HG03342 (cell line): Measurements from ENCODE around the gene HMOX1.
"Not testable (repeated sequence)": the region's sequence is repeated elsewhere in the genome, so short reads cannot be mapped to it uniquely, and the experiment has no call there.

Experiments used
- ATAC-seq: cut with Tn5 transposase; IDR thresholded peaks from one replicate; pipeline ENCODE4 v1.9.1; 2021; ENCODE audit warnings: mild to moderate bottlenecking, moderate library complexity; ENCODE audit not compliant: unreplicated experiment

The HMOX1 gene

DNA sequence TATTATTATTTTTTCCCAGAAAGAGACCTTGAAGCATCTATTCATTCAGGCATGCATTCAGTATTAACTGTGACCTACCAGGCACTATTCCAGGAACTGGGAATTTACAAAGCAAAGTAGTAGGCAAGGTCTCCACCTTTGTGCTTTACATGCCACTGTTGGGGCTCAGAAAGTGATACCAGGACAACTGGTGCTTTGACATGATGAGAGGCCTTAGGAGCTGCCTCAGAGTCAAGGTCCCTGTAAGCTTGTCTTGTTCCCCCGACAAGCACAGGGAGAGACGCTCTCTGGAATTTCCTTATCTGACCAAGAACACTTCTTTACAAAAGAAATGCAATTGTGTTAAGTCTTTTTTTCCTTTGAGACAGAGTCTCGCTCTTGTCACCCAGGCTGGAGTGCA, 2.3 kb upstream of the HMOX1 start:
- no peak for ATAC-seq

DNA sequence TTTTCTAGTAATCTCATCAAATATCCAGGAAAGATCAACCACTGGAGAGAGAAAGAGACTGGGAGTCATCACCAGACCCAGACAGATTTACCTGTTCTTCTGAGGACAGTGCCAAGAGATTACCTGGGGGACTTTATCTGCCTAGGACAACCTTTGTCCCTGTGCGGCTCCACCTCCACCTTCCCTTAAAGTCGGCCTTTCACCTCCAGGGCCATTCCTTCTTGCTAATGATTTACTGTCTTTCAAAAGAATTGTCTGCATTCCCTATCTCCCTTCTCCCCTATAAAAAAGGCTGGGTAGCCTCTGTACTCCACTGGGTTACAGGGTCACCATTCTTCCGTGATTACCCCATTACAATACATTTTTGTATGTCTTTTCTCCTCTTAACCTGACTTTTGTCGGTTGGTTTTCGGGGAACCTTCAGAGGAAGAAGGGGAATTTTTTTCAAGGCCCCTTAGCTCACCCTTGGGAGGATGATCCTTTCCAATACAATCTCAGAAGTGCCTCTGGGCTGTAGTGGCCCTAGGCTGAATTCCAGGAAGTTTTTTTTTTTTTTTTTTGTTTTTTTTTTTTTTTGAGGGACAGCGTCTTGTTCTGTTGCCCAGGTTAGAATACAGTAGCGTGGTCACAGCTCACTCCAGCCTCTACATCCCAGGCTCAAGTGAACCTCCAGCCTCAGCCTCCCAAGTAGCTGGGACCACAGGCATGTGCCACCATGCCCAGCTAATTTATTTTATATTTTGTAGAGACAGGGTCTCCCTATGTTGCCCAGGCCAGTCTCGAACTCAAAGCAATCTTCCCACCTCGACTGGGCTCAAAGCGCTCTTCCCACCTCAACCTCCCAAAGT, 1.5 kb upstream of the HMOX1 start:
- ATAC-seq: no peak

DNA sequence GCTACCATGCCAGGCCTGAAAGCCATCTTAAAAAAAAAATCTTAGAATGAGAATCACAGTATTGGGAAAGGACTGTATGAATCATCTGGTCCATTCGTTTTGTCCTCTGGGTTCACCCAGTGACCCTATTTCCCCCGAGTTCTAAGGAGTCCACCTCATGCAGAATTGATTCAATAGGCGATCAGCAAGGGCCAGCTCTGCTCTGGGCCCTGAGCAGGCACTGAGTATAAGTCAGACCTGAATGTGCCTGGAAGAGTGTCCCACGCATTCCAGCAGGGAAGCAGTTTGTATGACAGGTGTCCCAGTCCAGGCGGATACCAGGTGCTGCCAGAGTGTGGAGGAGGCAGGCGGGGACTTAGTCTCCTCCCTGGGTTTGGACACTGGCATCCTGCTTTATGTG, 883 bp upstream of the HMOX1 start:
- no peak for ATAC-seq

DNA sequence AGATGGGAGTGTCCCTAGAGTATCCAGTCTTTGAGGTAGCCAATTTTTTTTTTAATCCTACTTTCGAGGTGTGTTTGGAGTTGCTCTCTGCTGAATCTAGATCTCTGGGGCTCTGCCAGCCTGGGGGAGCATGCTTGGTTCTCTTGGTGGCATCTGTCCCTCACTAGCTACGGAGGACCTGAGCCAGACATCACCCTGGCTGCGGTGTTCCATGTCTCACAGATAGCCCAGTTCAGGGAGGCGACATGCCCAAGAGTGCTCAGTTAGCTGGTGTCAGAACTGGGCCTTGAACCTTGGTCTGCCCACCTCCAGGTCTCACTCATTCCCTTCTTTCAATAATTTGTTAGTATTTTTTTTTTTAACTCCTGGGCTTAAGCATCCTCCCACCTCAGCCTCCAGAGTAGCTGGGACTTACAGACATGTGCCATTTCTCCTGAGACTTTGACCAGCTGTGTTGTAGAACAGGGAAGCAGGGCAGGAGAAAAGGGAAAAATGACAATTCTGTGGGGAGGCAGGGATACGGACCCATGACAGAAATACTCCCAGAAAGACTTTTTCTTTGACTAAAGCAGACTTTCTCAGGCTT, 621 bp downstream of the HMOX1 start:
- no peak for ATAC-seq

DNA sequence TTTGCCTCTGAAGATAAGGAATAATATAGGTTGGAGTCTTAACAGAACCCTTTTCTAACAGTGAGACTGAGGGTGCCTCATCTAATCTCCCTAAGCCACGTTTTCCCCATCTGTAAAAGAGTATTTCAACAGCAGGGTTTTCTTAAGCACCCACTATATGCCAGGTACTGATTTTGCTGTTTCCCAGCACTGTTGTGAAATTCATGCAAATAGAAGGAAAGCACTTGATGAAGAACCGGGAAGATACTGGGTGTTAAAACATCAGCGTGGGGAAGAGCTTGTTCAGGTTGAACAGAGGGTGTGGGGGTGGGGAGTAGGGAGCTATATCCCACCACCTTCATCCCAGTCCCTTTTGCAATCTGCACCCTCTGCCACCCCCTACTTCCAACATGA, 2.8 kb downstream of the HMOX1 start:
- no peak for ATAC-seq

DNA sequence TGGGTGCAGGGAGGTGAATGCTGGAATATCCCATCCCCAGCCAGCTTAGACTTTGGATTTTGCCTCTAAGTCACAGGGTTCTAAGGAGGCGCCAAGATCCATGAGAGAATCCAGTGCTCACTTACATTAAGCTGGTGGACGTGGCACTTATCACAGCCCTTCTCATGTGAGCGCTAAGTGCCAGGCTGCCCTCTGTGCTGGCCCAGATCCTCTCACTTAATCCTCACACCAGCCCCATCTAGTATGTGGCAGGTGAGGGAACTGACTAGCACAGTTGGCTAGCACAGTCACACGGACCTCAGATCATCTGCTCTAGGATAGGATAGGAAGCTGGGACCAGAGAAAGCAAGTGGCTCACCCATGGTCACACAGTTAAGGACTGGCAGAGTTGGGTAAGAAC, 3.6 kb downstream of the HMOX1 start:
- ATAC-seq: no peak

DNA sequence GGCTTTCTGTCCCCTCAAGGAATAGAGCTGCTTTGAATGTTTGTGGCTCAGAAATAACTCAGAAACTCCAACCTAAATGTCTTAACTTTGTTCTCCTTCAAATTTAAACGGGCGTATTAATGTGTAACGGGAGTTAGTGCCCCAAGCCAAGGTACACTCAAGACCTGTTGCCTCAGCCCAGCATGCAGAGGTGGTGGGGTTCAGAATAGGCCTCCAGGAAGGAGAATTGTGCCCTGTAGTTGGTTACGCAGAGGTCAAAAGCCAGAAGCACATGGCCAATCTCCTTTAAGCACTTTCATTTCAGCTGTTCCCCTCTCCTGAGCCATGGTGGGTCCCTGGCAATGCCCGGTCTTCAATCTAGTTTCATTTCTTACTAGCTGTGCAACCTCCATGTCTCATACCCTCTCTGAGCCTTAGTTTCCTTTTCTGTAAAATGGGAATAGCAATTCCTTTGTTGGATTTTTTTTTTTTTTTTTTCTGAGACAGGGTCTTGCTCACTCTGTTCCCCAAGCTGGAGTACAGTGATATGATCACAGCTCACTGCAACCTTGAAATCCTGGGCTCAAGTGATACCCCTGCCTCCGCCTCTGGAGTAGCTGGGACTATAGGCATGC, 4.2 kb downstream of the HMOX1 start:
- ATAC-seq: no peak

DNA sequence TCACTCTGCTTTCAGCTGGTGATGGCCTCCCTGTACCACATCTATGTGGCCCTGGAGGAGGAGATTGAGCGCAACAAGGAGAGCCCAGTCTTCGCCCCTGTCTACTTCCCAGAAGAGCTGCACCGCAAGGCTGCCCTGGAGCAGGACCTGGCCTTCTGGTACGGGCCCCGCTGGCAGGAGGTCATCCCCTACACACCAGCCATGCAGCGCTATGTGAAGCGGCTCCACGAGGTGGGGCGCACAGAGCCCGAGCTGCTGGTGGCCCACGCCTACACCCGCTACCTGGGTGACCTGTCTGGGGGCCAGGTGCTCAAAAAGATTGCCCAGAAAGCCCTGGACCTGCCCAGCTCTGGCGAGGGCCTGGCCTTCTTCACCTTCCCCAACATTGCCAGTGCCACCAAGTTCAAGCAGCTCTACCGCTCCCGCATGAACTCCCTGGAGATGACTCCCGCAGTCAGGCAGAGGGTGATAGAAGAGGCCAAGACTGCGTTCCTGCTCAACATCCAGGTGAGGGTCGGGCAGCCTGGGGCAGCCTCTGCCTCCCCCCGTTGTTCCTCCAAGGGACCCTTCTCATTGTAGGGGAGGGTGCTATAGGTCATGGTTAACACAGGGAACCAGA, 5.9 kb downstream of the HMOX1 start:
- no peak for ATAC-seq

DNA sequence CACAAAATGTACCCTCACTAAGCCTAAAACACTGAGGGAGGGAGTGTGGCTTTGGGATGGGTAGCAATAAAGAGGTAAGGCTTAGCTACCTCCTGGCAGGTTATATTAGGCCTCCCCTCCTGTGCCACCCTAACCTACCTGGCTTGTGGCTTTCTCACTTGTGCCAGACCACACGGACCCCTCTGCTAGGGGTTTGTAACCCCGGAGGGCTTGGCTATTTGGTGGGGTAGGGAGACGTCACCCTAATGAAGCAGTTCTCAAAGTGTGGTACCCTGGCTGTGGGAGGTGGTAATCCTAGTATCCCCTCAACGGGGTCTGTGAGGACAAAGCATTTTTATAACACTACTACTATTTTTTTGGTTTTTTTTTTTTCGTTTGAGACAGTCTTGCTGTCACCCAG, 10.0 kb downstream of the HMOX1 start:
- ATAC-seq: no peak

DNA sequence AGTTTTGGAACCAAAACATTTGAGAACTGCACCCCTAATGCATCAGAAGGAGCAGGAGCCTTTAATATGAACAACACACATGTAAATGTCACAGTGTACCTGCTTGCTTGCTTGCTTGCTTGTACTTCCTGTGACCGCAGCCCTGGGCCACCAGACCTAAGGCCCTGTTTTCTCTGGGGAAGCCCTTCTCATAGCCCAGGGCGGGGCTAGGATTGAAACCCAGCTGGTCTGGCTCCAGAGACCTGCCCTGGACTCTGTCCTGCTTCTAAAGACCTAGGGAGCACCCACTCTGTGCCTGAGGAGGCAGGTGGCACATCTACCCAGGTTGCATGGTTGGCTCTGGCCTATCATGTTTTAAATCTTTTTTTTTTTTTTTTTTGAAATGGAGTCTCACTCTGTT, 11.5 kb downstream of the HMOX1 start:
- ATAC-seq: no peak

DNA sequence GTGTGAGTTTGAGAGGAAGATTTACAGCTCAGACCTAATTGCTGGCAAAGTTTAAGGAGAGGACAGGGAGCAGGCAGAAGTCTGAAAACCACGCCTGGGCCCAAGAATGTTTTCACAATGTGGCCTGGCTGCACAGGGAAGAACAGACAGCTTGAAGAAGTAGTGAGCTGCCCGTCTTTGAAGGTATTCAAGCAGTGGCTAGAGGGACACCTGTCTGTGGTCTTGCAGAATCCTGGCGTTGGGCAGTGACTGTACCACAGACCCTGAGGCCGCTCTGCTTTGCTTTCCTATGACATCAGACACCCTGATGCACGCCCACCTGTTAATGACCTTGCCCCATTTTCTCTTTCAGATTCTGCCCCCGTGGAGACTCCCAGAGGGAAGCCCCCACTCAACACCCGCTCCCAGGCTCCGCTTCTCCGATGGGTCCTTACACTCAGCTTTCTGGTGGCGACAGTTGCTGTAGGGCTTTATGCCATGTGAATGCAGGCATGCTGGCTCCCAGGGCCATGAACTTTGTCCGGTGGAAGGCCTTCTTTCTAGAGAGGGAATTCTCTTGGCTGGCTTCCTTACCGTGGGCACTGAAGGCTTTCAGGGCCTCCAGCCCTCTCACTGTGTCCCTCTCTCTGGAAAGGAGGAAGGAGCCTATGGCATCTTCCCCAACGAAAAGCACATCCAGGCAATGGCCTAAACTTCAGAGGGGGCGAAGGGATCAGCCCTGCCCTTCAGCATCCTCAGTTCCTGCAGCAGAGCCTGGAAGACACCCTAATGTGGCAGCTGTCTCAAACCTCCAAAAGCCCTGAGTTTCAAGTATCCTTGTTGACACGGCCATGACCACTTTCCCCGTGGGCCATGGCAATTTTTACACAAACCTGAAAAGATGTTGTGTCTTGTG, 12.5 kb downstream of the HMOX1 start:
- no peak for ATAC-seq

DNA sequence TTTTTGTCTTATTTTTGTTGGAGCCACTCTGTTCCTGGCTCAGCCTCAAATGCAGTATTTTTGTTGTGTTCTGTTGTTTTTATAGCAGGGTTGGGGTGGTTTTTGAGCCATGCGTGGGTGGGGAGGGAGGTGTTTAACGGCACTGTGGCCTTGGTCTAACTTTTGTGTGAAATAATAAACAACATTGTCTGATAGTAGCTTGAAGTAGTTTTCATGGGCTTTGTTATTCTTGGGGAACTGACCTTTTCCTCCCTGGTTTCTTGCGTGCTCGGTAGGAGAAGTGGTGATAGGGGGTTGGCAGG, 13.1 kb downstream of the HMOX1 start:
- ATAC-seq: no peak

DNA sequence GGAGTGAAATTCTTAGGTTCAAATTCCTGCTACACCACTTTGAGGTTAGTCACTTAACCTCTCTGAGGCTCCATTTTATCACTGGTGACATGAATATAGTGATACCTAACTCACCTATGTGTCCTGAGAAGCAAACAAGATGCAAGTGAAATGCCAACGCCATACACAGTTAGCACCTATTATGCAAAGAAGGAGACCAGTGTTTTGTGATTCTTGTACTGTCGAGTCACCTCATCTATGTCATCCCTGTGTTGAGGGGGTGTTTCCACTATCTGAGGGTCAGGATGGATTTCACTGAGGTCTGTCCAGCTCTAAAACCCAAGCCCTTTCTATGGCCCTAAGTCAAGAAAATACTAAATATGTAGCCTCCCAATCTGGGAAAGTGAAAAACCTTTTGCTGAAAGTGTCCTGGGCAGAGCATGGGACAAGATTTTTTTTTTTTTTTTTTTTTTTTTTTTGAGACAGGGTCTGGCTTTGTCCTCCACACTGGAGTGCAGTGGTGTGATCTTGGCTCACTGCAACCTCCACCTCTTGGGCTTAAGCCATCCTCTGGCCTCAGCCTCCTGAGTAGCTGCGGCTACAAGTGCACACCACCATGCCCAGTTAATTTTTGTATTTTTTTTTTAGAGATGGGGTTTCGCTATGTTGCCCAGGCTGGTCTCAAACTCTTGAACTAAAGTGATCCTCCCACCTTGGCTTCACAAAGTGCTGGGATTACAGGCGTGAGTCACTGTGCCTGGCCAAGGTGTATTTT, 14.1 kb downstream of the HMOX1 start:
- no peak for ATAC-seq

DNA sequence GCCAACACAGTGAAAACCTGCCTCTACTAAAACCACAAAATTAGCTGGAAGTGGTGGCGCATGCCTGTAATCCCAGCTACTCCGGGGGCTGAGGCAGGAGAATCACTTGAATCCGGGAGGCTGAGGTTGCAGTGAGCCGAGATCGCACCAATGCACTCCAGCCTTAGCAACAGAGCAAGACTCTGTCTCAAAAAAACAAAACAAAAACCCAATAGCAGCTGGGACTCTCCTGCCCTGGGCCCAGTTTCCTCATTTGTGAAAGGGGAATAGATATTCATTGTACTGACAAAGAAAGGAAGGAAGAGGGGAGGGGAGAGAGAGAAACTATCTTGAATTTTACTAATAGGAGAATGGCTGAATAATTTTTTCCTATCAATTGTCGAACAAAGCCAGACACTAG, 15.7 kb downstream of the HMOX1 start:
- not testable (repeated sequence) for ATAC-seq

DNA sequence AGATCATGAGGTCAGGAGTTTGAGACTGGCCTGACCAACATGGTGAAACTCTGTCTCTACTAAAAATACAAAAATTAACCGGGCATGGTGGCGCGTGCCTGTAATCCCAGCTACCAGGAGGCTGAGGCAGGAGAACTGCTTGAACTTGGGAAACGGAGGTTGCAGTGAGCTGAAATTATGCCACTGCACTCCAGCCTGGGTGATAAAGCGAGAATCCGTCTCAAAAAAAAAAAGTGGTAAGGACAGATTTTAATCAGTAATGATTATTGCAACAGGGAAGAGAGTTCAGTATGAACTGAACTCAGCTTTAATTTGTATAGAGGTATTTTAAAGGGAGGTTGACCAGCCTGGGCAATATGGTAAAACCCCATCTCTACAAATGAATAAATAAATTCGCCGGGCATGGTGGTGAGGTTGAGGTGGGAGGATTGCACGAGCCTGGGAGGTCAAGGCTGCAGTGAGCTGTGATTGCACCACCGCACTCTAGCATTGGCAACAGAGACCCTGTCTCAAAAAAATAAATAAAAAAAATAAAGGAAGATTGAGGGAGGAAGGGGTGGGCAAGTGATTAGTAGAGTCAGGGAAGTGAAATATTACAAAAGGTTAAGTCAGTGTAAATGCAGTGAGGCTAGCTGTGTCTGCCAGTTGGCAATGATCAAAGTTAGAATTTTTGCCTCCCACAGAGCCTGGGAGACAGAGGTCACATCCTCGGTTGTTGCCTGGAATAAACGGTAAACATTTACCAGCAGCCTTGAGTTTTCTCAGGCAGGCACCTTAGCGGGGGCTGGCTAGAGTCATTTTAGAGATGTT, 16.4 kb downstream of the HMOX1 start:
- no peak for ATAC-seq

DNA sequence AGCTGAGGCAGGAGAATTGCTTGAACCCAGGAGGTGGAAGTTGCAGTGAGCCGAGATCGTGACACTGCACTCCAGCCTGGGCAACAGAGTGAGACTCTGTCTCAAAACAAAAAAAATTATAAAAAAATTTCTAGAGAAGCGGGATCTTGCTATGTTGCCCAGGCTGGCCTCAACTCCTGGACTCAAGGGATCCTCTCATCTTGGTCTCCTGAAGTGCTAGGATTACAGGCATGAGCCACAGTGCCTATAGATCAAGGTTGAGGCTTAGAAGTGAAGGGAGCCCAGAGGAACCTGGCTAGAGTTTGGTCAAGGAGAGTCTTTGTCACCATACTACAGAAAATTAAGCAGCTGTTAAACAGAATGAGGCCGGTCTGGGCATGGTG, 17.7 kb downstream of the HMOX1 start:
- no peak for ATAC-seq

DNA sequence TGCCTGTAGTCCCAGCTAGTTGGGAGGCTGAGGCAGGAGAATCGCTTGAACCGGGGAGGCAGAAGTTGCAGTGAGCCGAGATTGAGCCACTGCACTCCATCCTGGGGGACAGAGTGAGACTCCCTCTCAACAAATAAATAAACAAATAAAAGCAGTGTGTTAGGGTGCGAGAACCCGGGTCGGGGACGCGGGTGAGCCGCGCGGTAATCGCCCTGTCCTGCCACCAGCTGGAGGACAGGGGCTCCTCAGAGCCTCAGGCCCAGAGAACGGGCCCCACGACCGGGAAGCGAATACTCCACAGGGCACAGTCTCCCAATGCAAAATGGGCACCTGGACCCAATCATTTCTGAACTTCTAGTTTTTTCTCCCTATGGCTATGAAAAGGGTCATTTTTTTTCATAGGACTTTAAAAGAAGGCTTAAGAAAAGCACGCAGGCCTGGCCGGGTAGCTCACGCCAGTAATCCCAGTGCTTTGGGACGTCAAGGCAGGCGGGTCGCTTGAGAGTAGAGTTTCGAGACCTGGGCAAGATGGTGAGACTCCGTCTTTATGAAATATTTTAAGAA, 18.3 kb downstream of the HMOX1 start:
- ATAC-seq: no peak

DNA sequence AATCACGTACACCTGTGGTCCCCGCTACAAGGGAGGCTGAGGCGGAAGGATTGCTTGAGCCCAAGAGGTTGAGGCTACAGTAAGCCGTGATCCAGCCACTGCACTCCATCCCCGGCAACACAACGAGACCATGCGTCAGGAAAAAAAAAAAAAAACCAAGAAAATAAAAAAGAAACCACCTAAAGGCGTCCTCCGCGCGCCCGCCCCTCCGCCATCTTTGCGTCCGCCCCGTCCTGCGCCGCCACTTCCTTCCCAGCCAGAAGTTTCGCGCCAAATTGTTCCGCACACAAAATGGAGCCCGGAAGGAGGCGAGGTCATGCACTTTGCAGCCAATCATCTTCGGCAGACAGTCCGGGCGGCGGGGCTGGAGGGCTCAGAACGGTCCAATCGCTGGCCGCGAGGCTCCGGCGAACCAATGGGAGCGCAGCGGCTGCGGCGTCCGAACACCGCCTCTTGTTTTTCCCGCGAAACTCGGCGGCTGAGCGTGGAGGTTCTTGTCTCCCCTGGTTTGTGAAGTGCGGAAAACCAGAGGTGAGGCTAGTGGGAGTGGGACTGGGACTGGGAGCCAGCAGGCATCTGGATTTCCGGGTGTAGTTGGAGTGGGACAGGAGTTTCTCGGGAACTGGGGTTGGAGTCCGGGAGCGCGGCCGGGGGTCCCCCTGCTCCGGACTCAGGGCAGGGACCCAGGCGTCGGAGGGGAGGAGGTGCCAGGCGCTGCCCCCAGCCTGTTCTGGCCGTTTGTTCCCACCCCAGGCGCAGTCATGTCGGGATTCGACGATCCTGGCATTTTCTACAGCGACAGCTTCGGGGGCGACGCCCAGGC, 19.0 kb downstream of the HMOX1 start, which contains the start of gene MCM5:
Gene MCM5, plus strand, starts transcription at position 463 of the 823 bp plus-strand sequence. Its CDS starts 299 bp downstream, at position 762.
- ATAC-seq: peak; percentile 94
